ACC112 (cell line): ENCODE measurements around the gene TCF3.

Experiments
- H2AFZ ChIP-seq: fragments of 200-600 bp; sonication (generic); one replicate; pipeline ENCODE4 v1.6.0; 2017; ENCODE audit warnings: antibody characterized with exemption, low read length; ENCODE audit not compliant: unreplicated experiment
- H3K27ac ChIP-seq: fragments of 200-600 bp; sonication (generic); 2 replicates; pipeline ENCODE4 v1.5.1; 2014; ENCODE audit warnings: low read depth, mild to moderate bottlenecking, antibody characterized with exemption, low read length, moderate library complexity
- H3K27me3 ChIP-seq: fragments of 200-600 bp; sonication (generic); 2 replicates; pipeline ENCODE4 v1.6.1; 2014; ENCODE audit warnings: mild to moderate bottlenecking, antibody characterized with exemption, low read length, moderate library complexity, mixed read lengths; ENCODE audit not compliant: insufficient read depth
- H3K36me3 ChIP-seq: fragments of 200-600 bp; sonication (generic); 2 replicates; pipeline ENCODE4 v1.6.1; 2016; ENCODE audit warnings: mild to moderate bottlenecking, antibody characterized with exemption, low read length, moderate library complexity, mixed read lengths; ENCODE audit not compliant: insufficient read depth
- H3K4me1 ChIP-seq: fragments of 200-600 bp; sonication (generic); one replicate; pipeline ENCODE4 v1.6.1; 2016; ENCODE audit warnings: low read length, mixed read lengths; ENCODE audit not compliant: insufficient read depth, unreplicated experiment, control insufficient read depth
- H3K4me3 ChIP-seq: fragments of 200-600 bp; sonication (generic); 2 replicates; pipeline ENCODE4 v1.5.1; 2014; ENCODE audit warnings: mild to moderate bottlenecking, low read depth, low read length
- H3K79me2 ChIP-seq: fragments of 200-600 bp; sonication (generic); one replicate; pipeline ENCODE4 v1.6.0; 2016; ENCODE audit warnings: low read length; ENCODE audit not compliant: control insufficient read depth, unreplicated experiment, insufficient read depth

The TCF3 gene

DNA sequence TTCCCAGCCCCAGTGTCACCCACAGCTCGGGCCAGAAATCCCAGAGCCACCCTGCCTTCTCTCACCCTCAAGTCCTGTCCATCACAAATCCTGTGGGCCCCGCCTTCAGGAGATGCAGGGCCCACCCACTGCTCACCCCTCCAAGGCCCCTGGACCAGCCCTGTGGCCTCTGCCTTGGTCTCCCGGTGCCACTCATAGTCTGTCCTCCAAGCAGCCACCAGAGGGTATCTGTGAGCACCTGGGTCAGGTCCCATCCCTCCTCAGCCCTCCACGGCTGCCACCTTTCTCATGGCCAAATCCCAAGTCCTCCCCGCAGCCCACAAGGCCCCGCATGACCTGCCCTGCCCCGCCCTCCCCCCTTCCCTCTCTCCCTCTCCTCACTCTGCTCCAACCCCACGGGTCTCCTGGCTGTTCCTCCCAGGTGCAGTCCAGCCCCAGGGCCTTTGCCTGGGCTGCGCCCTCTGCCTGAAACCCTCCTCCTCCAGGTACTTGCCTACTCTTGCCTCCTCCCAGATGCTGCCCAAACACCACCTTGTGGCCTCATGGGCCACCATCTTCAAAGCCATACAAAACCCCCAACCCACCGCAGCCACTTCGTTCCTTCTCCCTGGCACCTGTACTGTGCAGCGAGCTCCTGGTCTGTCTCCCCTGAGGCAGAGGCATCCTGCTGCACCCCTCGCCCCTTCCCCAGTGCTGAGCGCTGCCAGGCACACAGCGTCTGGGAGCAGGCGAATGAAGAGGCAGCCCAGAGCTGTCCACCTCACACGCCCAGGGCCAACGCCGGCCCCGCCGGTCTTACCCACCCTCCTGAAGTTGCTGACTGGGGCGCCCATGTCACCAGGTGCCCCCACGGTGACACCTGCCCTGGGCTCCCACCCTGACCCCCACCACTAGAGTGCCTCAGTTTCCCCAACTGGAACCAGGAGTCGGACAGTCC, 34.0 kb downstream of the TCF3 start:
- Histone ChIP-seq H3K36me3 (peaks cover 8% of the 10 kb centered on the region; the same call in 1 of the 2 replicates), H2AFZ (no peak overlapping the region), H3K4me1 (no peaks in the 10 kb centered on the region)

GRCh38 chr19:1616875-1617274, 35.5 kb downstream of the TCF3 start:
- Histone ChIP-seq H3K27me3 (no peaks in the 10 kb centered on the region), H3K4me3 (no peak overlapping the region), H3K79me2 (no peaks in the 10 kb centered on the region), H2AFZ (no peak overlapping the region), H3K4me1 (no peaks in the 10 kb centered on the region), H3K27ac (no peak overlapping the region), H3K36me3 (peaks cover 8% of the 10 kb centered on the region; the same call in 1 of the 2 replicates)

More for the DNA sequence above, 34.0 kb downstream of the TCF3 start:
- no peaks in the 10 kb centered on the region for H3K27me3 ChIP-seq
- H3K27ac ChIP-seq: no peak overlapping the region
- H3K4me3 ChIP-seq: no peak overlapping the region
- H3K79me2 ChIP-seq: no peaks in the 10 kb centered on the region

DNA sequence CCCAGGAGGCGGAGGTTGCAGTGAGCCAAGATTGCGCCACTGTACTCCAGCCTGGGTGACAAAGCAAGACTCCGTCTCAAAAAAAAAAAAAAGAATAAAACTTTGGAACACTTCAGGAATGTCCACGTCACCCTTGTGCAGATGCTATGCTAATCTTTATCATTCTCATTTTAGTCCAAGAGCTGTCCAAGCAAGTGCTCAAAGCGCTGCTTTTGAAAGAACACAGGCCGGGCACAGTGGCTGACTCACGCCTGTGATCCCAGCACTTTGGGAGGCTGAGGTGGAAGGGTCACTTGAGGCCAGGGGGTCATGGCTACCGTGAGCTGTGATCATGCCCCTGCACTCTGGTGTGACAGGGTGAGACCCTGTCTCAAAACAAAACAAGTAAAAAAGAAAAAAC, 36.0 kb downstream of the TCF3 start:
- Histone ChIP-seq H3K4me3 (no peak overlapping the region), H3K4me1 (no peaks in the 10 kb centered on the region), H3K36me3 (peaks cover 8% of the 10 kb centered on the region; the same call in 1 of the 2 replicates), H2AFZ (no peak overlapping the region), H3K27ac (no peak overlapping the region), H3K79me2 (no peaks in the 10 kb centered on the region), H3K27me3 (no peaks in the 10 kb centered on the region)

GRCh38 chr19:1615156-1615765, 37.2 kb downstream of the TCF3 start:
- Histone ChIP-seq H2AFZ (no peak overlapping the region), H3K4me3 (no peak overlapping the region), H3K79me2 (no peaks in the 10 kb centered on the region), H3K4me1 (no peaks in the 10 kb centered on the region), H3K36me3 (peaks cover 8% of the 10 kb centered on the region; the same call in 1 of the 2 replicates), H3K27me3 (no peaks in the 10 kb centered on the region), H3K27ac (no peak overlapping the region)

GRCh38 chr19:1613808-1614570, 38.4 kb downstream of the TCF3 start:
- Histone ChIP-seq H3K4me3 (no peak overlapping the region), H2AFZ (no peak overlapping the region), H3K79me2 (no peaks in the 10 kb centered on the region), H3K4me1 (no peaks in the 10 kb centered on the region), H3K27ac (no peak overlapping the region), H3K36me3 (peaks cover 8% of the 10 kb centered on the region; the same call in 1 of the 2 replicates), H3K27me3 (no peaks in the 10 kb centered on the region)

DNA sequence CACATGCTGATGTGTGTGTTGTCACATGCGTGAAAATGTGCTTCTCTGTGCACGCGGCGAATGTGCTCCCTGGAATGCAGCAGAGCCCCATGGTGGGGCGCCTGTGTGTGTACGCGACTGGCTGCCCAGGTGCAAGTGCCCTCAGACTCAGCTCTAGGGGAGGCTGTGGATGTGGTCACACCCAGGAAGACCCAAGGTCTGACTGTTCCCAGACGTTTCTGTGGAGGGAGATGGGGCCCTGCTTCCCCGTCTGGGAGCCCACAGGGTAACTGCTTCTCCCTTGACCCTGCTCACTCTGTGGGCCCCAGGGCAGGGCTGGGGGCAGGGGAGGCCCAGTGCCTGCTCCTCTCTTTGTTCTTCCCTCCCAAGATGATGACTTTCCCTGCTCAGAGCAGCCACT, 39.3 kb downstream of the TCF3 start:
- Histone ChIP-seq H3K36me3 (peaks cover 8% of the 10 kb centered on the region; the same call in 1 of the 2 replicates), H2AFZ (no peak overlapping the region), H3K27ac (no peak overlapping the region), H3K79me2 (no peaks in the 10 kb centered on the region), H3K4me1 (no peaks in the 10 kb centered on the region), H3K4me3 (no peak overlapping the region), H3K27me3 (no peaks in the 10 kb centered on the region)

- H2AFZ ChIP-seq: no peak overlapping the region
- no peaks in the 10 kb centered on the region for H3K27me3 ChIP-seq
- no peak overlapping the region for H3K4me3 ChIP-seq
- H3K36me3 ChIP-seq: peaks cover 8% of the 10 kb centered on the region; the same call in 1 of the 2 replicates
- no peaks in the 10 kb centered on the region for H3K79me2 ChIP-seq
- H3K4me1 ChIP-seq: no peaks in the 10 kb centered on the region
- H3K27ac ChIP-seq: no peak overlapping the region
These were observed 40.0 kb downstream of the TCF3 start for GRCh38 chr19:1612114-1613086.

DNA sequence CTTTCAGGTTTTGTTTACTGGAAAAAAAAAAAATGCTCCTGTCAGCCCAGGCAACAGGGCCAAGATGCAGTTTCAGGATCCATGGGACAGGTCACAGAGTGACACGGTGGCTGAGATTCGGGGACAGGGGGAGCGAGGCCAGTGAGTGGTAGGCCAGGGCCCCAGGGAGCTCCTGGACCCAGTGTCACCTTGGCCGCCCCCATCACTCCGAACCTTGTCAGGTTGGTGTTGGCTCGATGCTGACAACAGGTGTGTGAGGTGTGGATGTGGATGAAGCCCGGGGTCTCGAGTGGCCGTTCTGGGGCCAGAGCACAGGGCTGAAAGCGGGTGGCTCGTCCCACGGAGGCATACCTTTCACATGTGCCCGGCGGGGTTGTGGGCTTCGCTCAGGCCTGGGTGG, 41.1 kb downstream of the TCF3 start:
- Histone ChIP-seq H3K36me3 (peaks cover 8% of the 10 kb centered on the region; the same call in 1 of the 2 replicates), H3K27ac (no peak overlapping the region), H2AFZ (no peak overlapping the region), H3K79me2 (no peaks in the 10 kb centered on the region), H3K4me3 (no peak overlapping the region), H3K4me1 (no peaks in the 10 kb centered on the region), H3K27me3 (no peaks in the 10 kb centered on the region)

DNA sequence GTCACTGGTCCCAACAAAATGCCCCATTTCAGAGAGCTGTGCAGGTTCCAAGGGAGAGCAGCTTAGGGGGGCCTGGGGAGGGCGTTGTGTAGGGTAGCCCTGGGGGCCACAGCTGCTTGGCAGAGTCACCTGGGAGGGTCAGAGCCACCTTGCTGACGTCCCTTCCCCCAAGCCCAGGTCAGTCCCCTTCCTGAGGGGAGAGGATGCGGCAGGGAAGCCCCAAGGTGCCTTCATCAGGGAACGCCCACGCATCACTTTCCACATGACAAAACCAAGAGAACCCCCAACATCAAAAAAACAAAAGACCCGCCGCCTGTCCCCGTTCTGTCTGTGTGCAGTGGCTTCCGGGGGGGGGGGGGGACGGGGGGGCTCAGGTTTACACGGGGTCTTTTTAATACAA, 41.8 kb downstream of the TCF3 start:
- Histone ChIP-seq H3K4me1 (no peaks in the 10 kb centered on the region), H3K27me3 (no peaks in the 10 kb centered on the region), H3K36me3 (peaks cover 4% of the 10 kb centered on the region; the same call in 1 of the 2 replicates), H3K27ac (no peak overlapping the region), H3K4me3 (no peak overlapping the region), H3K79me2 (no peaks in the 10 kb centered on the region), H2AFZ (no peak overlapping the region)
